DOHH2 (cell line): ENCODE results near the gene ANO4.

Experiments used
- H3F3A ChIP-seq: fragments of 200-600 bp; sonication (generic), shearing (Covaris generic); 2 replicates; pipeline ENCODE4 v1.6.0; 2016; ENCODE audit warnings: antibody characterized with exemption, mild to moderate bottlenecking; ENCODE audit not compliant: control insufficient read depth, insufficient read depth
- H3K27ac ChIP-seq: fragments of 200-600 bp; sonication (generic); 2 replicates; pipeline ENCODE4 v1.5.1; 2014; ENCODE audit warnings: low read depth, mild to moderate bottlenecking, low read length, moderate library complexity
- H3K27me3 ChIP-seq: fragments of 200-600 bp; sonication (generic); 2 replicates; pipeline ENCODE4 v1.6.1; 2014; ENCODE audit warnings: mild to moderate bottlenecking, low read length, mixed read lengths; ENCODE audit not compliant: control insufficient read depth
- H3K36me3 ChIP-seq: fragments of 200-600 bp; sonication (generic); 2 replicates; pipeline ENCODE4 v1.6.1; 2014; ENCODE audit warnings: mild to moderate bottlenecking, low read length, moderate library complexity, mixed read lengths; ENCODE audit not compliant: control insufficient read depth
- H3K4me1 ChIP-seq: fragments of 200-600 bp; sonication (generic); 2 replicates; pipeline ENCODE4 v1.6.1; 2014; ENCODE audit warnings: mild to moderate bottlenecking, low read length, mixed read lengths; ENCODE audit not compliant: control insufficient read depth
- H3K4me2 ChIP-seq: fragments of 200-600 bp; sonication (generic); 2 replicates; pipeline ENCODE4 v1.6.0; 2014; ENCODE audit warnings: mild to moderate bottlenecking, low read length, moderate library complexity
- H3K4me3 ChIP-seq: fragments of 200-600 bp; sonication (generic); 2 replicates; pipeline ENCODE4 v1.5.1; 2014; ENCODE audit warnings: mild to moderate bottlenecking, low read length, mixed read lengths
- H3K79me2 ChIP-seq: fragments of 200-600 bp; sonication (generic); 2 replicates; pipeline ENCODE4 v1.6.1; 2014; ENCODE audit warnings: mild to moderate bottlenecking, low read length, mixed read lengths; ENCODE audit not compliant: control insufficient read depth
- H3K9me2 ChIP-seq: fragments of 200-600 bp; sonication (generic); replicated peaks from 2 replicates; pipeline ENCODE4 v1.6.1; 2014; ENCODE audit warnings: mild to moderate bottlenecking, low read length, mixed read lengths; ENCODE audit not compliant: control insufficient read depth
- H3K9me3 ChIP-seq: fragments of 200-600 bp; sonication (generic); 2 replicates; pipeline ENCODE4 v1.6.1; 2014; ENCODE audit warnings: antibody characterized with exemption, low read length, mixed read lengths; ENCODE audit not compliant: control insufficient read depth, insufficient read depth
- H4K20me1 ChIP-seq: fragments of 200-600 bp; sonication (generic); 2 replicates; pipeline ENCODE4 v1.6.0; 2014; ENCODE audit warnings: low read depth, mild to moderate bottlenecking, antibody characterized with exemption, low read length, moderate library complexity; ENCODE audit not compliant: control insufficient read depth, insufficient read depth
- CTCF ChIP-seq: fragments of 200-600 bp; sonication (generic); IDR thresholded peaks from one replicate; pipeline ENCODE4 v1.5.1; 2014; ENCODE audit warnings: antibody characterized with exemption, mild to moderate bottlenecking, low read depth, low read length; ENCODE audit not compliant: poor library complexity, severe bottlenecking
- EZH2phosphoT487 ChIP-seq: fragments of 200-600 bp; sonication (generic); IDR thresholded peaks from 2 replicates; pipeline ENCODE4 v1.6.1; 2017; ENCODE audit warnings: borderline replicate concordance, mild to moderate bottlenecking, antibody characterized with exemption, low read length, moderate library complexity, mixed read lengths

The ANO4 gene

GRCh38 chr12:100896192-100896591, 101.6 kb downstream of the ANO4 start:
- Histone ChIP-seq H3K4me1 (no peaks in the 10 kb centered on the region), H3K9me2 (no peaks in the 10 kb centered on the region), H3K36me3 (no peaks in the 10 kb centered on the region), H4K20me1 (no peaks in the 10 kb centered on the region), H3K79me2 (no peaks in the 10 kb centered on the region), H3K9me3 (no peaks in the 10 kb centered on the region), H3K4me3 (no peak overlapping the region), H3K4me2 (no peak overlapping the region), H3F3A (no peaks in the 10 kb centered on the region), H3K27ac (no peak overlapping the region), H3K27me3 (no peaks in the 10 kb centered on the region)
- no peak for TF ChIP-seq CTCF
- no peak for TF ChIP-seq EZH2phosphoT487

- no peaks in the 10 kb centered on the region for H3K27me3 ChIP-seq
- H3K27ac ChIP-seq = no peak overlapping the region
- H3K4me2 ChIP-seq = no peak overlapping the region
- H3F3A ChIP-seq = no peaks in the 10 kb centered on the region
- no peaks in the 10 kb centered on the region for H3K9me2 ChIP-seq
- no peaks in the 10 kb centered on the region for H4K20me1 ChIP-seq
- H3K36me3 ChIP-seq = no peaks in the 10 kb centered on the region
- no peaks in the 10 kb centered on the region for H3K4me1 ChIP-seq
- no peaks in the 10 kb centered on the region for H3K9me3 ChIP-seq
- H3K79me2 ChIP-seq = no peaks in the 10 kb centered on the region
- no peak overlapping the region for H3K4me3 ChIP-seq
- TF ChIP-seq EZH2phosphoT487 = no peak
- no peak for TF ChIP-seq CTCF
Measured at GRCh38 chr12:100897240-100897639, 102.7 kb downstream of the ANO4 start.

- H3K4me2 ChIP-seq = no peak overlapping the region
- no peaks in the 10 kb centered on the region for H3K9me3 ChIP-seq
- no peaks in the 10 kb centered on the region for H3K27me3 ChIP-seq
- TF ChIP-seq EZH2phosphoT487 = no peak
- no peak for TF ChIP-seq CTCF
- H3K4me3 ChIP-seq = no peak overlapping the region
- H3K27ac ChIP-seq = no peak overlapping the region
- H3K4me1 ChIP-seq = no peaks in the 10 kb centered on the region
- H3F3A ChIP-seq = no peaks in the 10 kb centered on the region
- no peaks in the 10 kb centered on the region for H3K79me2 ChIP-seq
- no peaks in the 10 kb centered on the region for H3K36me3 ChIP-seq
- H3K9me2 ChIP-seq = no peaks in the 10 kb centered on the region
- H4K20me1 ChIP-seq = no peaks in the 10 kb centered on the region
Measured at GRCh38 chr12:100899301-100899700, 104.7 kb downstream of the ANO4 start.

GRCh38 chr12:100900808-100901207, 106.2 kb downstream of the ANO4 start:
- H4K20me1 ChIP-seq = no peaks in the 10 kb centered on the region
- peaks cover 3% of the 10 kb centered on the region; the same call in 1 of the 2 replicates for H3K27me3 ChIP-seq
- no peaks in the 10 kb centered on the region for H3K79me2 ChIP-seq
- H3K4me2 ChIP-seq = no peak overlapping the region
- H3K36me3 ChIP-seq = no peaks in the 10 kb centered on the region
- H3K4me3 ChIP-seq = no peak overlapping the region
- H3K9me3 ChIP-seq = no peaks in the 10 kb centered on the region
- H3K4me1 ChIP-seq = no peaks in the 10 kb centered on the region
- H3F3A ChIP-seq = no peaks in the 10 kb centered on the region
- TF ChIP-seq EZH2phosphoT487 = no peak
- no peak for TF ChIP-seq CTCF
- H3K27ac ChIP-seq = no peak overlapping the region
- no peaks in the 10 kb centered on the region for H3K9me2 ChIP-seq
